Activated naive CD8-positive, alpha-beta T cell treated with anti-CD3 and anti-CD28 coated beads, Interleukin-2, amount 50 U/mL, for 16 hours (primary cell): ENCODE data around the gene EEF1AKMT4.
A peak's percentile ranks its signal among the peaks of the same experiment; 100 is the strongest.
"Not testable (repeated sequence)": the region's sequence is repeated elsewhere in the genome, so short reads cannot be mapped to it uniquely, and the experiment has no call there.

ENCODE experiments used
- DNase-seq: peaks from one replicate; pipeline ENCODE4 v3.0.0-alpha.2; 2020; ENCODE audit warnings: low read depth, low spot score

Gene EEF1AKMT4

GRCh38 chr3:184259878-184260723 is 10.6 kb downstream of the EEF1AKMT4 start:
- DNase-seq, result no peak

GRCh38 chr3:184260724-184261269 is 11.3 kb downstream of the EEF1AKMT4 start:
- no peak for DNase-seq

GRCh38 chr3:184261270-184261853 is 11.9 kb downstream of the EEF1AKMT4 start, which contains the start of gene CAMK2N2:
TSS of gene CAMK2N2 (minus strand) at chr3:184261553. CDS start at chr3:184261285, 268 bp downstream.
- no peak for DNase-seq

- DNase-seq, result no peak
These were observed 12.6 kb downstream of the EEF1AKMT4 start for GRCh38 chr3:184261854-184262763.

GRCh38 chr3:184262764-184263179 is 13.3 kb downstream of the EEF1AKMT4 start:
- no peak for DNase-seq

GRCh38 chr3:184267249-184267648 is 17.8 kb downstream of the EEF1AKMT4 start:
- not testable (repeated sequence) for DNase-seq

- DNase-seq, result no peak
These were observed 22.8 kb downstream of the EEF1AKMT4 start for GRCh38 chr3:184272269-184272668.

- DNase-seq, result no peak
These were observed 25.9 kb downstream of the EEF1AKMT4 start for GRCh38 chr3:184275381-184275701.

- DNase-seq, result no peak
These were observed 26.8 kb downstream of the EEF1AKMT4 start, which contains the start of gene ECE2 for GRCh38 chr3:184275961-184276910. TSS of gene ECE2 (plus strand) at chr3:184276022. CDS start at chr3:184276154, 132 bp downstream.

- no peak for DNase-seq
These were observed 27.9 kb downstream of the EEF1AKMT4 start for GRCh38 chr3:184277366-184277765.

GRCh38 chr3:184282941-184283340 is 33.5 kb downstream of the EEF1AKMT4 start:
- DNase-seq, result no peak

- no peak for DNase-seq
These were observed 34.2 kb downstream of the EEF1AKMT4 start for GRCh38 chr3:184283681-184284080.

GRCh38 chr3:184284696-184285095 is 35.2 kb downstream of the EEF1AKMT4 start:
- DNase-seq, result no peak

- peak; percentile 52 for DNase-seq
These were observed 40.0 kb downstream of the EEF1AKMT4 start for GRCh38 chr3:184289426-184289938.

GRCh38 chr3:184290331-184290730 is 40.9 kb downstream of the EEF1AKMT4 start:
- DNase-seq, result no peak

- DNase-seq, result no peak
These were observed 41.7 kb downstream of the EEF1AKMT4 start for GRCh38 chr3:184291044-184291737.

GRCh38 chr3:184291738-184292445 is 42.4 kb downstream of the EEF1AKMT4 start:
- DNase-seq, result no peak

- DNase-seq, result no peak
These were observed 46.3 kb downstream of the EEF1AKMT4 start for GRCh38 chr3:184295771-184296170.

- no peak for DNase-seq
These were observed 47.1 kb downstream of the EEF1AKMT4 start for GRCh38 chr3:184296616-184297015.
